ENCODE data around the gene LRRC4B. TPM values are rescaled to one million over a fixed set of nuclear protein-coding genes. Genes with fewer than 3 reads are reported as not detected.

Gene LRRC4B
- total RNA-seq, 1 experiment from 2014 or later = 3.8 TPM

DNA sequence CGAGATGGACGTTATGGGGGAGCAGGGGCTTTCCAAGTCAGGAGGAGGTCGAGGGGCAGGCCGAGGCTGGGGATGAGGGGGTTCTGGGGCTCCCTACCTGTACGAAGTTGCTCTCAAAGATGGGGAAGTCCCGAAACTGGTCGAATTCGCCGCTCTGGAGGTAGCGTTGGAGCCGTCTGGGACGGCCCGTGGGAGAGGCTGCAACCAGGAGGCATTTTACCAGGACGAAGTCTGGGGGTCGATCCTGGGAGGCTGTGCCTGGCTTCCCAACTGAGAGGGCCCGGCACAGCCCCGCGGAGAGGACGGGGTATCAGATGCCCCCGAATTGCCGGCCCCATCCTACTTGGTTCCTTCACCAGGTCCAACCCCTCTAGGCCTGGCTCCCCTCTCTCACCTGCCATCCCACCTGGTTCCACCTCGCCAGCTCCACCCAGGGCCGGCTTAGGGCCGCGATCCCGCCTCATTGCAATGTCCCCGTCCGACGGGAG lies 92.5 kb downstream of the LRRC4B start:
- Histone ChIP-seq H3K56ac (ENCODE audit: insufficient read length, low read depth, low read length) (no peak overlapping the region), H4K20me1 (ENCODE audit: control insufficient read depth, insufficient read depth, insufficient read length) (no peaks in the 10 kb centered on the region), H2BK12ac (ENCODE audit: insufficient read length, low read depth, low read length) (no peak overlapping the region), H2BK15ac (ENCODE audit: low read depth, low read length) (no peak overlapping the region), H2AK5ac (ENCODE audit: insufficient read length, low read length) (no peak overlapping the region), H4K5ac (ENCODE audit: insufficient read length, low read depth, low read length) (no peak overlapping the region), H2BK120ac (ENCODE audit: low read depth, low read length, poor library complexity, severe bottlenecking) (no peak overlapping the region), H3K9ac (ENCODE audit: extremely low read depth, insufficient read length, low read length) (no peak overlapping the region), H3K23ac (ENCODE audit: insufficient read length, low read depth, low read length) (no peak overlapping the region), H3K27ac (ENCODE audit: insufficient read length, low read depth, low read length) (no peak overlapping the region), H3K4me2 (ENCODE audit: insufficient read depth, insufficient read length, low read length) (no peak overlapping the region), H2BK5ac (ENCODE audit: insufficient read length, low read length) (no peak overlapping the region), H2BK20ac (ENCODE audit: low read depth, low read length, poor library complexity, severe bottlenecking) (no peak overlapping the region), H3K9me3 (ENCODE audit: control insufficient read depth, low read depth, low read length) (peaks cover 7% of the 10 kb centered on the region), H3K23me2 (ENCODE audit: insufficient read length, low read depth, low read length, poor library complexity, severe bottlenecking) (no peaks in the 10 kb centered on the region), H3K14ac (ENCODE audit: insufficient read depth, low read length) (no peak overlapping the region), H3K4me1 (ENCODE audit: insufficient read depth, low read length) (peaks cover 4% of the 10 kb centered on the region; the same call in 1 of the 2 replicates), H4K8ac (replicated peaks; ENCODE audit: insufficient read length, low read depth, low read length) (no peak overlapping the region), H3T11ph (ENCODE audit: low read length) (no peak overlapping the region), H2AFZ (ENCODE audit: low read length) (no peak overlapping the region), H3K27me3 (ENCODE audit: insufficient read depth, low read length) (no peaks in the 10 kb centered on the region), H3K4ac (ENCODE audit: low read depth, low read length) (no peak overlapping the region), H3K79me2 (ENCODE audit: insufficient read depth, low read length) (peaks cover 5% of the 10 kb centered on the region; the same call in 1 of the 2 replicates), H4K91ac (ENCODE audit: insufficient read length, low read depth, low read length) (no peak overlapping the region), H3K18ac (ENCODE audit: insufficient read length, low read depth, low read length) (peak overlapping the region; percentile 20), H3K79me1 (ENCODE audit: insufficient read depth, low read depth, low read length, poor library complexity, severe bottlenecking) (peaks cover 9% of the 10 kb centered on the region)
- Mint-ChIP-seq H3K4me1 (peaks cover 8 to 21% of the 10 kb centered on the region in 2 experiments), H3K36me3 (ENCODE audit: insufficient read depth in 1 of 3, low read depth in 3 of 3) (peaks cover 25 to 30% (median 28%) of the 10 kb centered on the region in 3 experiments), H3K4me3 (peak overlapping the region; percentile 96 to 99), H3K9me3 (peaks cover 10 to 21% of the 10 kb centered on the region in 2 experiments), H3K27me3 (ENCODE audit: low read depth) (peaks cover 2% of the 10 kb centered on the region), H3K27ac (peak overlapping the region in 2 of 3 experiments; percentile 22 to 93; a peak in 2 of 7 replicates)
- no CpG with 5 or more reads among the region's 29 CpGs for WGBS (ENCODE audit: extremely low coverage, insufficient read length, low lambda C conversion rate)
- TF ChIP-seq, protein P1, sequence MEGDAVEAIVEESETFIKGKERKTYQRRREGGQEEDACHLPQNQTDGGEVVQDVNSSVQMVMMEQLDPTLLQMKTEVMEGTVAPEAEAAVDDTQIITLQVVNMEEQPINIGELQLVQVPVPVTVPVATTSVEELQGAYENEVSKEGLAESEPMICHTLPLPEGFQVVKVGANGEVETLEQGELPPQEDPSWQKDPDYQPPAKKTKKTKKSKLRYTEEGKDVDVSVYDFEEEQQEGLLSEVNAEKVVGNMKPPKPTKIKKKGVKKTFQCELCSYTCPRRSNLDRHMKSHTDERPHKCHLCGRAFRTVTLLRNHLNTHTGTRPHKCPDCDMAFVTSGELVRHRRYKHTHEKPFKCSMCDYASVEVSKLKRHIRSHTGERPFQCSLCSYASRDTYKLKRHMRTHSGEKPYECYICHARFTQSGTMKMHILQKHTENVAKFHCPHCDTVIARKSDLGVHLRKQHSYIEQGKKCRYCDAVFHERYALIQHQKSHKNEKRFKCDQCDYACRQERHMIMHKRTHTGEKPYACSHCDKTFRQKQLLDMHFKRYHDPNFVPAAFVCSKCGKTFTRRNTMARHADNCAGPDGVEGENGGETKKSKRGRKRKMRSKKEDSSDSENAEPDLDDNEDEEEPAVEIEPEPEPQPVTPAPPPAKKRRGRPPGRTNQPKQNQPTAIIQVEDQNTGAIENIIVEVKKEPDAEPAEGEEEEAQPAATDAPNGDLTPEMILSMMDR (conservative IDR thresholded peaks at IDR 0.05) = no peak
- no peak for DNase-seq
